GM12878 (cell line): Measurements from ENCODE around the gene SLAMF1. TPM values are rescaled to one million over a fixed set of nuclear protein-coding genes. Genes with fewer than 3 reads are reported as not detected.

ENCODE experiments used
- BHLHE40 ChIP-seq, 2 experiments: fragments of 450-650 bp in 1 of 2; IDR thresholded peaks; 2 replicates each; pipeline ENCODE4 v1.6.1; 2011 to 2017; ENCODE audit warnings: low read depth in 2 of 2, borderline replicate concordance in 1 of 2, improper control_type of control experiment in 1 of 2, low read length in 1 of 2, mild to moderate bottlenecking in 1 of 2
- CEBPB ChIP-seq, 2 experiments: fragments of 150-350 bp in 1 of 2; IDR thresholded peaks; 2 replicates each; pipeline ENCODE4 v1.6.1; 2012 to 2014; ENCODE audit warnings: low read depth in 2 of 2, low read length in 2 of 2, borderline replicate concordance in 1 of 2, inconsistent platforms in 1 of 2
- CREB1 ChIP-seq: IDR thresholded peaks from 2 replicates; pipeline ENCODE4 v1.6.1; 2012; ENCODE audit warnings: low read depth, mild to moderate bottlenecking, inconsistent platforms
- HCFC1 ChIP-seq: fragments of 150-350 bp; IDR thresholded peaks from 2 replicates; pipeline ENCODE4 v1.6.1; 2014; ENCODE audit warnings: low read length
- JUND ChIP-seq: IDR thresholded peaks from 2 replicates; pipeline ENCODE4 v1.6.1; 2012; ENCODE audit warnings: low read depth, mild to moderate bottlenecking, low read length, improper control_type of control experiment, moderate library complexity
- RCOR1 ChIP-seq: conservative IDR thresholded peaks from 2 replicates; pipeline ENCODE4 v1.6.1; 2012; ENCODE audit warnings: low read depth, low read length, improper control_type of control experiment
- YBX1 ChIP-seq: fragments of 450-650 bp; IDR thresholded peaks from 2 replicates; pipeline ENCODE4 v1.6.1; 2016; ENCODE audit warnings: antibody characterized with exemption
- polyA plus RNA-seq, 11 experiments: library from polyadenylated mRNA; depleted of rRNA in 4 of 11; unstranded in 6 of 11; stranded (reverse) in 5 of 11; fragments of >200 nt; fragmentation: Nextera tagmentation in 4 of 11; fragmentation: Illumina TruSeq in 1 of 11; extraction: Ambion mirVana in 4 of 11; extraction: Trizol in 1 of 11; gene quantifications; 1 replicate in 1 of 11; 2 replicates in 10 of 11; pipeline versions ENCODE4 v1.2.1 to v1.2.3, GENCODE V29; 2011 to 2016; ENCODE audit warnings: inconsistent platforms in 2 of 11, missing spikeins in 2 of 11, low read depth in 1 of 11
- total RNA-seq, 4 experiments: library from RNA; depleted of rRNA in 3 of 4; stranded (reverse); fragments of >200 nt in 3 of 4; fragmentation: Illumina TruSeq in 1 of 4; extraction: Trizol in 1 of 4; gene quantifications; 2 replicates each; pipeline versions ENCODE4 v1.2.1 to v1.2.3, GENCODE V29; 2013 to 2021
- TF ChIP-seq, protein P1 (sequence below): fragments of 450-650 bp; IDR thresholded peaks from 2 replicates; pipeline ENCODE4 v1.6.1; 2018; ENCODE audit warnings: mild to moderate bottlenecking, low read depth, moderate library complexity; ENCODE audit not compliant: partially characterized antibody
- TF ChIP-seq, protein P2 (sequence below): fragments of 450-650 bp; IDR thresholded peaks from 2 replicates; pipeline ENCODE4 v1.6.1; 2017; ENCODE audit warnings: mild to moderate bottlenecking, moderate library complexity
- TF ChIP-seq, protein P3 (sequence below): fragments of 450-650 bp; formaldehyde crosslinking; IDR thresholded peaks from 2 replicates; pipeline ENCODE4 v1.5.0; 2022; ENCODE audit warnings: mild to moderate bottlenecking, missing genetic modification characterization
- TF ChIP-seq, protein P4 (sequence below): fragments of 450-650 bp; formaldehyde crosslinking; IDR thresholded peaks from 2 replicates; pipeline ENCODE4 v1.4.0; 2020; ENCODE audit warnings: mild to moderate bottlenecking, moderate library complexity

Gene SLAMF1
- total and polyA plus RNA-seq, 10 of the 15 experiments (the other 5 are each of a cell fraction or from before 2014, with no cell fraction given) = 87.3 to 260 (median 131) TPM

DNA sequence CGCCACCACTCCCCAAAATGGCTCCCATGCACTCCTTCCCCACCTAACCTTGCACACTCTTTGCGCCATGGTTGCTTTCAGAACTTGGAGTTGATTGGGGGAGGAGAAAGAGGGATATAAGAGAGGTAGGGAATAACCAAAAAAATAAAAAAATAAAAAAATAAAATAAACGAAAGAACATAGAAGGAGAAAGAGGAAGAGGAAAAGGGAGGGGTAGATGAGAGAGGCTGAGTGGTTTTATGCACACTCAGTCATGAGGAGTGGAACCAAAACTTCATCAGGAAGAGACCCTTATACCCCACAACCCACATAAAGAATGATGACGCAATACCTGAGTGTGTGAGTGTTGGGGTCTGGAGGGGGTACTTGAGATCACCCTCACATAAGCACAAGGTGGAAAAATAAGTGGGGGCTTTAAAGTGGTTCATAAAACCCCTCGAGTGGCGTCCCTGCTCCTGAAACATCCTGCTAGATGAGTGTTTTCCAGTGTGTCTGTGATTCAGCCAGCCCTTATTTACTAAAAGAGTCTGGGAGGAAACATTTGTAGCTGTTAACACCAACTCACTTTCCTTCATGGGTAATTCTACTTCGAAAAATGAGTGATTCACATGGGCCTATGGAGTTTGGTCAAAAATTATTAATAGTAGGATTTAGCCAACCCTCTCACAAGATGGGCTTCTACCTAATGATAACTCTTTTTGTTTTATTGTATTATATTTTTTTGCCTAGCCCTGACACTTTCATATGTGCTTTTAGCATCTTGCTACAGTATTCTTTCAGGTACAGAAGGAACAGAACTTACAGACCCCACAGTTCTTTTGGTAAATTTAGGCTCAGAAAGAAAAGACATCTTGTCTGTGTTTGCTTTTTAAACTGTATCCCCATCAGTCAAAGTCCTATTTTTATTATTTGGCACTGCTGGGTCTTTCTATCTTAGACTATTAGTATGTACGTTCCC is 5.2 kb downstream of the SLAMF1 start (continued):
- TF ChIP-seq, protein P1, sequence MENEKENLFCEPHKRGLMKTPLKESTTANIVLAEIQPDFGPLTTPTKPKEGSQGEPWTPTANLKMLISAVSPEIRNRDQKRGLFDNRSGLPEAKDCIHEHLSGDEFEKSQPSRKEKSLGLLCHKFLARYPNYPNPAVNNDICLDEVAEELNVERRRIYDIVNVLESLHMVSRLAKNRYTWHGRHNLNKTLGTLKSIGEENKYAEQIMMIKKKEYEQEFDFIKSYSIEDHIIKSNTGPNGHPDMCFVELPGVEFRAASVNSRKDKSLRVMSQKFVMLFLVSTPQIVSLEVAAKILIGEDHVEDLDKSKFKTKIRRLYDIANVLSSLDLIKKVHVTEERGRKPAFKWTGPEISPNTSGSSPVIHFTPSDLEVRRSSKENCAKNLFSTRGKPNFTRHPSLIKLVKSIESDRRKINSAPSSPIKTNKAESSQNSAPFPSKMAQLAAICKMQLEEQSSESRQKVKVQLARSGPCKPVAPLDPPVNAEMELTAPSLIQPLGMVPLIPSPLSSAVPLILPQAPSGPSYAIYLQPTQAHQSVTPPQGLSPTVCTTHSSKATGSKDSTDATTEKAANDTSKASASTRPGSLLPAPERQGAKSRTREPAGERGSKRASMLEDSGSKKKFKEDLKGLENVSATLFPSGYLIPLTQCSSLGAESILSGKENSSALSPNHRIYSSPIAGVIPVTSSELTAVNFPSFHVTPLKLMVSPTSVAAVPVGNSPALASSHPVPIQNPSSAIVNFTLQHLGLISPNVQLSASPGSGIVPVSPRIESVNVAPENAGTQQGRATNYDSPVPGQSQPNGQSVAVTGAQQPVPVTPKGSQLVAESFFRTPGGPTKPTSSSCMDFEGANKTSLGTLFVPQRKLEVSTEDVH = no peak
- TF ChIP-seq, protein P2, sequence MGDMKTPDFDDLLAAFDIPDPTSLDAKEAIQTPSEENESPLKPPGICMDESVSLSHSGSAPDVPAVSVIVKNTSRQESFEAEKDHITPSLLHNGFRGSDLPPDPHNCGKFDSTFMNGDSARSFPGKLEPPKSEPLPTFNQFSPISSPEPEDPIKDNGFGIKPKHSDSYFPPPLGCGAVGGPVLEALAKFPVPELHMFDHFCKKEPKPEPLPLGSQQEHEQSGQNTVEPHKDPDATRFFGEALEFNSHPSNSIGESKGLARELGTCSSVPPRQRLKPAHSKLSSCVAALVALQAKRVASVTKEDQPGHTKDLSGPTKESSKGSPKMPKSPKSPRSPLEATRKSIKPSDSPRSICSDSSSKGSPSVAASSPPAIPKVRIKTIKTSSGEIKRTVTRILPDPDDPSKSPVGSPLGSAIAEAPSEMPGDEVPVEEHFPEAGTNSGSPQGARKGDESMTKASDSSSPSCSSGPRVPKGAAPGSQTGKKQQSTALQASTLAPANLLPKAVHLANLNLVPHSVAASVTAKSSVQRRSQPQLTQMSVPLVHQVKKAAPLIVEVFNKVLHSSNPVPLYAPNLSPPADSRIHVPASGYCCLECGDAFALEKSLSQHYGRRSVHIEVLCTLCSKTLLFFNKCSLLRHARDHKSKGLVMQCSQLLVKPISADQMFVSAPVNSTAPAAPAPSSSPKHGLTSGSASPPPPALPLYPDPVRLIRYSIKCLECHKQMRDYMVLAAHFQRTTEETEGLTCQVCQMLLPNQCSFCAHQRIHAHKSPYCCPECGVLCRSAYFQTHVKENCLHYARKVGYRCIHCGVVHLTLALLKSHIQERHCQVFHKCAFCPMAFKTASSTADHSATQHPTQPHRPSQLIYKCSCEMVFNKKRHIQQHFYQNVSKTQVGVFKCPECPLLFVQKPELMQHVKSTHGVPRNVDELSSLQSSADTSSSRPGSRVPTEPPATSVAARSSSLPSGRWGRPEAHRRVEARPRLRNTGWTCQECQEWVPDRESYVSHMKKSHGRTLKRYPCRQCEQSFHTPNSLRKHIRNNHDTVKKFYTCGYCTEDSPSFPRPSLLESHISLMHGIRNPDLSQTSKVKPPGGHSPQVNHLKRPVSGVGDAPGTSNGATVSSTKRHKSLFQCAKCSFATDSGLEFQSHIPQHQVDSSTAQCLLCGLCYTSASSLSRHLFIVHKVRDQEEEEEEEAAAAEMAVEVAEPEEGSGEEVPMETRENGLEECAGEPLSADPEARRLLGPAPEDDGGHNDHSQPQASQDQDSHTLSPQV = no peak
- TF ChIP-seq CEBPB (IDR thresholded peaks at IDR 0.05; ENCODE audit: borderline replicate concordance in 1 of 2, low read depth in 2 of 2, low read length in 2 of 2) (peak in 1 of 2 experiments; percentile 86; a peak in 2 of 4 replicates), HCFC1 (no peak), RCOR1 (no peak), JUND (no peak), YBX1 (0 out of 2 replicates have a peak, but pooled peaks have one; percentile 38), CREB1 (peak; percentile 42; the same call in 1 of the 2 replicates), BHLHE40 (IDR thresholded peaks at IDR 0.05; ENCODE audit: borderline replicate concordance in 1 of 2, low read depth in 2 of 2, low read length in 1 of 2) (peak in 1 of 2 experiments; percentile 32; a peak in 1 of 4 replicates)
- TF ChIP-seq, protein P3, sequence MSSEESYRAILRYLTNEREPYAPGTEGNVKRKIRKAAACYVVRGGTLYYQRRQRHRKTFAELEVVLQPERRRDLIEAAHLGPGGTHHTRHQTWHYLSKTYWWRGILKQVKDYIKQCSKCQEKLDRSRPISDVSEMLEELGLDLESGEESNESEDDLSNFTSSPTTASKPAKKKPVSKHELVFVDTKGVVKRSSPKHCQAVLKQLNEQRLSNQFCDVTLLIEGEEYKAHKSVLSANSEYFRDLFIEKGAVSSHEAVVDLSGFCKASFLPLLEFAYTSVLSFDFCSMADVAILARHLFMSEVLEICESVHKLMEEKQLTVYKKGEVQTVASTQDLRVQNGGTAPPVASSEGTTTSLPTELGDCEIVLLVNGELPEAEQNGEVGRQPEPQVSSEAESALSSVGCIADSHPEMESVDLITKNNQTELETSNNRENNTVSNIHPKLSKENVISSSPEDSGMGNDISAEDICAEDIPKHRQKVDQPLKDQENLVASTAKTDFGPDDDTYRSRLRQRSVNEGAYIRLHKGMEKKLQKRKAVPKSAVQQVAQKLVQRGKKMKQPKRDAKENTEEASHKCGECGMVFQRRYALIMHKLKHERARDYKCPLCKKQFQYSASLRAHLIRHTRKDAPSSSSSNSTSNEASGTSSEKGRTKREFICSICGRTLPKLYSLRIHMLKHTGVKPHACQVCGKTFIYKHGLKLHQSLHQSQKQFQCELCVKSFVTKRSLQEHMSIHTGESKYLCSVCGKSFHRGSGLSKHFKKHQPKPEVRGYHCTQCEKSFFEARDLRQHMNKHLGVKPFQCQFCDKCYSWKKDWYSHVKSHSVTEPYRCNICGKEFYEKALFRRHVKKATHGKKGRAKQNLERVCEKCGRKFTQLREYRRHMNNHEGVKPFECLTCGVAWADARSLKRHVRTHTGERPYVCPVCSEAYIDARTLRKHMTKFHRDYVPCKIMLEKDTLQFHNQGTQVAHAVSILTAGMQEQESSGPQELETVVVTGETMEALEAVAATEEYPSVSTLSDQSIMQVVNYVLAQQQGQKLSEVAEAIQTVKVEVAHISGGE (CRISPR knock-in tag) = peak; percentile 61
- TF ChIP-seq, protein P4, sequence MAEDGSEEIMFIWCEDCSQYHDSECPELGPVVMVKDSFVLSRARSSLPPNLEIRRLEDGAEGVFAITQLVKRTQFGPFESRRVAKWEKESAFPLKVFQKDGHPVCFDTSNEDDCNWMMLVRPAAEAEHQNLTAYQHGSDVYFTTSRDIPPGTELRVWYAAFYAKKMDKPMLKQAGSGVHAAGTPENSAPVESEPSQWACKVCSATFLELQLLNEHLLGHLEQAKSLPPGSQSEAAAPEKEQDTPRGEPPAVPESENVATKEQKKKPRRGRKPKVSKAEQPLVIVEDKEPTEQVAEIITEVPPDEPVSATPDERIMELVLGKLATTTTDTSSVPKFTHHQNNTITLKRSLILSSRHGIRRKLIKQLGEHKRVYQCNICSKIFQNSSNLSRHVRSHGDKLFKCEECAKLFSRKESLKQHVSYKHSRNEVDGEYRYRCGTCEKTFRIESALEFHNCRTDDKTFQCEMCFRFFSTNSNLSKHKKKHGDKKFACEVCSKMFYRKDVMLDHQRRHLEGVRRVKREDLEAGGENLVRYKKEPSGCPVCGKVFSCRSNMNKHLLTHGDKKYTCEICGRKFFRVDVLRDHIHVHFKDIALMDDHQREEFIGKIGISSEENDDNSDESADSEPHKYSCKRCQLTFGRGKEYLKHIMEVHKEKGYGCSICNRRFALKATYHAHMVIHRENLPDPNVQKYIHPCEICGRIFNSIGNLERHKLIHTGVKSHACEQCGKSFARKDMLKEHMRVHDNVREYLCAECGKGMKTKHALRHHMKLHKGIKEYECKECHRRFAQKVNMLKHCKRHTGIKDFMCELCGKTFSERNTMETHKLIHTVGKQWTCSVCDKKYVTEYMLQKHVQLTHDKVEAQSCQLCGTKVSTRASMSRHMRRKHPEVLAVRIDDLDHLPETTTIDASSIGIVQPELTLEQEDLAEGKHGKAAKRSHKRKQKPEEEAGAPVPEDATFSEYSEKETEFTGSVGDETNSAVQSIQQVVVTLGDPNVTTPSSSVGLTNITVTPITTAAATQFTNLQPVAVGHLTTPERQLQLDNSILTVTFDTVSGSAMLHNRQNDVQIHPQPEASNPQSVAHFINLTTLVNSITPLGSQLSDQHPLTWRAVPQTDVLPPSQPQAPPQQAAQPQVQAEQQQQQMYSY (CRISPR knock-in tag) = 0 out of 2 replicates have a peak, but pooled peaks have one; percentile 45
